Measurements from ENCODE around the gene SVBP.

- TF ChIP-seq CTCF (IDR thresholded peaks at IDR 0.05), result no peak
- TF ChIP-seq POLR2A (IDR thresholded peaks at IDR 0.05), result no peak
- TF ChIP-seq POLR2AphosphoS5 (IDR thresholded peaks at IDR 0.05), result no peak
Observed at GRCh38 chr1:42779725-42780124, 37.5 kb downstream of the SVBP start.
